Stimulated activated naive CD8-positive, alpha-beta T cell treated with anti-CD3 and anti-CD28 coated beads, Interleukin-15, Interleukin-2, amounts not matched to agents 100 U/mL and 50 U/mL, for 24 hours (primary cell): ENCODE data around the gene CCDC18.

Experiments
- ATAC-seq: fragments of 150-1000 bp; cut with Tn5 transposase; one replicate; pipeline ENCODE4 v1.10.0; 2021
- DNase-seq: peaks from one replicate; pipeline ENCODE4 v3.0.0; 2021

The CCDC18 gene

GRCh38 chr1:93317207-93317606 is 136.7 kb downstream of the CCDC18 start:
- no peak for DNase-seq
- ATAC-seq = no peak

GRCh38 chr1:93317943-93318342 is 137.4 kb downstream of the CCDC18 start:
- DNase-seq (no peak), ATAC-seq (no peak)

- ATAC-seq (no peak), DNase-seq (no peak)
Measured at GRCh38 chr1:93321720-93322119, 141.2 kb downstream of the CCDC18 start.

- ATAC-seq (no peak), DNase-seq (no peak)
Measured at GRCh38 chr1:93322349-93322748, 141.8 kb downstream of the CCDC18 start.

- ATAC-seq (no peak), DNase-seq (no peak)
Measured at GRCh38 chr1:93323185-93323820, 142.8 kb downstream of the CCDC18 start.

GRCh38 chr1:93324486-93325464 is 144.3 kb downstream of the CCDC18 start:
- ATAC-seq (no peak), DNase-seq (no peak)
